ENCODE data around the gene NET1. TPM values are rescaled to one million over a fixed set of nuclear protein-coding genes. Genes with fewer than 3 reads are reported as not detected.

NET1 gene
- total and polyA plus RNA-seq, 12 donors, result 6.0 to 22.6 (median 16.7) TPM

- TF ChIP-seq, protein P1, sequence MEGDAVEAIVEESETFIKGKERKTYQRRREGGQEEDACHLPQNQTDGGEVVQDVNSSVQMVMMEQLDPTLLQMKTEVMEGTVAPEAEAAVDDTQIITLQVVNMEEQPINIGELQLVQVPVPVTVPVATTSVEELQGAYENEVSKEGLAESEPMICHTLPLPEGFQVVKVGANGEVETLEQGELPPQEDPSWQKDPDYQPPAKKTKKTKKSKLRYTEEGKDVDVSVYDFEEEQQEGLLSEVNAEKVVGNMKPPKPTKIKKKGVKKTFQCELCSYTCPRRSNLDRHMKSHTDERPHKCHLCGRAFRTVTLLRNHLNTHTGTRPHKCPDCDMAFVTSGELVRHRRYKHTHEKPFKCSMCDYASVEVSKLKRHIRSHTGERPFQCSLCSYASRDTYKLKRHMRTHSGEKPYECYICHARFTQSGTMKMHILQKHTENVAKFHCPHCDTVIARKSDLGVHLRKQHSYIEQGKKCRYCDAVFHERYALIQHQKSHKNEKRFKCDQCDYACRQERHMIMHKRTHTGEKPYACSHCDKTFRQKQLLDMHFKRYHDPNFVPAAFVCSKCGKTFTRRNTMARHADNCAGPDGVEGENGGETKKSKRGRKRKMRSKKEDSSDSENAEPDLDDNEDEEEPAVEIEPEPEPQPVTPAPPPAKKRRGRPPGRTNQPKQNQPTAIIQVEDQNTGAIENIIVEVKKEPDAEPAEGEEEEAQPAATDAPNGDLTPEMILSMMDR (IDR thresholded peaks at IDR 0.05), result no peak
- Histone ChIP-seq H3K27me3 (no peaks in the 10 kb centered on the region), H3K27ac (peak overlapping the region in 7 of 10 donors; percentile 6 to 77 (median 59)), H3K9me3 (no peaks in the 10 kb centered on the region), H3K4me3 (peak overlapping the region in 9 of 10 donors; percentile 6 to 64 (median 56)), H3K4me1 (peaks cover 0 to 43% (median 7%) of the 10 kb centered on the region in 9 donors), H3K36me3 (peaks cover 0 to 20% (median 12%) of the 10 kb centered on the region in 9 donors)
- WGBS, 2 donors, result 73 to 83% methylated on average over 4 of the region's 4 CpGs
- intact Hi-C loops (cut with DNase I), result loop anchor here in 5 of 10 donors (5.0 to 10.0 kb wide), 4 partner anchors 89 to 426 kb away; no protein-coding TSS in a partner anchor
- DNase-seq (no peak), ATAC-seq (no peak)
These were observed 36.1 kb downstream of the NET1 start for GRCh38 chr10:5448333-5449001.

DNA sequence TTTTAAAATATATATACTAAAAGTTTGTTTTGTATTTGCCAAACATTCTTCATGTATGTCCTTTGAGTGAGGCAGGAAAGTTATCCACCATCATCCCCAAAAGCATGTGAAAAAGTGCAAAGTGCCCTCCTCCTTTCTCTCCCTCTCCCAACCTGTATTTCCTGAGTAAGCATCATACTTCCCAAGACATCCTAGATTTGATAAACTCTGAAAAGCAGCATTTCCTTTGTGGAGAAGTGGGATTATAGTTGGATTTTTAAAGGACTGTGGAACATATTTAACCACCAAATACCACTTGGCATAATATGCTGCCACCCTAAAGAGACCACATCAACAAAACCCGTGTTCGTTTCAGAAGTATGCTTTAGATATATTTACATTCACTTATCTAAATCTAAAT, 36.9 kb downstream of the NET1 start:
- Histone ChIP-seq H3K4me1 (peaks cover 0 to 43% (median 7%) of the 10 kb centered on the region in 9 donors), H3K36me3 (peaks cover 0 to 28% (median 14%) of the 10 kb centered on the region in 9 donors), H3K27me3 (no peaks in the 10 kb centered on the region), H3K27ac (peak overlapping the region in 7 of 10 donors; percentile 1 to 77 (median 31)), H3K9me3 (no peaks in the 10 kb centered on the region), H3K4me3 (peak overlapping the region in 8 of 10 donors; percentile 10 to 64 (median 57))
- intact Hi-C loops (cut with DNase I), result loop anchor here in 5 of 10 donors (5.0 to 10.0 kb wide), 4 partner anchors 88 to 426 kb away; no protein-coding TSS in a partner anchor
- DNase-seq (no peak), ATAC-seq (no peak)
- 61 to 62% methylated on average over 2 of the region's 2 CpGs for WGBS, 2 donors
- TF ChIP-seq, protein P1 (IDR thresholded peaks at IDR 0.05), result no peak

GRCh38 chr10:5449823-5450222, 37.5 kb downstream of the NET1 start:
- WGBS, 2 donors, result 43 to 56% methylated on average over 8 of the region's 8 CpGs
- peaks cover 0 to 43% (median 7%) of the 10 kb centered on the region in 9 donors for H3K4me1 ChIP-seq
- intact Hi-C loops (cut with DNase I), result loop anchor here in 6 of 10 donors (5.0 to 10.0 kb wide), 4 partner anchors 87 to 425 kb away; no protein-coding TSS in a partner anchor
- H3K27ac ChIP-seq, result peak overlapping the region in 7 of 10 donors; percentile 1 to 77 (median 31)
- H3K36me3 ChIP-seq, result peaks cover 0 to 34% (median 20%) of the 10 kb centered on the region in 9 donors
- H3K27me3 ChIP-seq, result no peaks in the 10 kb centered on the region
- peak overlapping the region in 7 of 10 donors; percentile 43 to 64 (median 58) for H3K4me3 ChIP-seq
- TF ChIP-seq, protein P1 (IDR thresholded peaks at IDR 0.05), result peak in 1 of 9 donors; percentile 5
- peak in 5 of 8 donors; percentile 32 to 73 (median 52) for ATAC-seq
- H3K9me3 ChIP-seq, result no peaks in the 10 kb centered on the region
- DNase-seq, result no peak

DNA sequence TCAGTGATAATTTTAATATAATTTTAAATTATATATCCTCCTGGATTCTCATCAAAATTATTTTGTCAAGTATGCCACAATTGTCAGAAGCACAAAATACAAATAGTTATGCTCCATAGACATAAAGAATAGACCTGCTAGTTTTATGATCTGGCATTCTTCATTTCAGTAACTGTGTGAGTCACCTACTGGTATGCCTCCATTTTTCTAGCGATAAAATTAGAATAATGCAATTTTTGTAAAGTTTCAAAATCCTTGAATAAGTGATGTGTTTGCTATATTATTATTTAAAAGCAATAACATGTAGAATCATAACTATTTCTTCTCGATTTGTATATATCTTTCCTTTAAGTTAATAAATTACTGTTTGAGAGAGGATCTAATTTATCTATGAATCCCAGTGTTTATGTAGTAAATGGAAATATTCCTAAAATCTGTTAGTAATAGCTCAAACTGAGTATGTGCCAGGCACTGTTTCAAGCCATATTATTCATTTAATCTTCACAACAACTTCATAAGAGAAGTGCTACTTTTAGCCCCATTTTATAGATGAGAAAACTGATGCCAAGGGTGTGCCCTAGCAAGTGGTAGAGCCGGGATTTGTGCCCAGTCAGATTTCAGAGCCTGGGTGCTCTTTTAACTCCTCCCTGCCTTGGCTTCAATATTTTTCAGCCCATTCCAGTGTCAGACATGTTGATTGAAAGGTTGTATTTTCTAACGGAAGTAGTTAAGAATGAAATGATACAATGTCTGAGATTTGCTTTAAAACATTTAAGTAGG, 38.4 kb downstream of the NET1 start:
- Histone ChIP-seq H3K4me3 (peak overlapping the region in 2 of 10 donors; percentile 2 to 15), H3K9me3 (no peaks in the 10 kb centered on the region), H3K27me3 (no peaks in the 10 kb centered on the region), H3K4me1 (peaks cover 0 to 39% (median 7%) of the 10 kb centered on the region in 9 donors), H3K36me3 (peaks cover 0 to 43% (median 28%) of the 10 kb centered on the region in 9 donors), H3K27ac (no peak overlapping the region)
- intact Hi-C loops (cut with DNase I), result loop anchor here in 1 of 10 donors (5.0 kb wide), 1 partner anchor 87 kb away; no protein-coding TSS in a partner anchor
- TF ChIP-seq, protein P1 (IDR thresholded peaks at IDR 0.05), result no peak
- DNase-seq (no peak), ATAC-seq (no peak)
- WGBS, 2 donors, result 87% methylated on average over 4 of the region's 4 CpGs

Data from heart right ventricle (tissue), 16 donors.